Measurements from ENCODE around the gene KCNAB2. TPM values are rescaled to one million over a fixed set of nuclear protein-coding genes. Genes with fewer than 3 reads are reported as not detected.

KCNAB2 gene
- total RNA-seq, 2 experiments from 2014 or later = 290 to 299 TPM

DNA sequence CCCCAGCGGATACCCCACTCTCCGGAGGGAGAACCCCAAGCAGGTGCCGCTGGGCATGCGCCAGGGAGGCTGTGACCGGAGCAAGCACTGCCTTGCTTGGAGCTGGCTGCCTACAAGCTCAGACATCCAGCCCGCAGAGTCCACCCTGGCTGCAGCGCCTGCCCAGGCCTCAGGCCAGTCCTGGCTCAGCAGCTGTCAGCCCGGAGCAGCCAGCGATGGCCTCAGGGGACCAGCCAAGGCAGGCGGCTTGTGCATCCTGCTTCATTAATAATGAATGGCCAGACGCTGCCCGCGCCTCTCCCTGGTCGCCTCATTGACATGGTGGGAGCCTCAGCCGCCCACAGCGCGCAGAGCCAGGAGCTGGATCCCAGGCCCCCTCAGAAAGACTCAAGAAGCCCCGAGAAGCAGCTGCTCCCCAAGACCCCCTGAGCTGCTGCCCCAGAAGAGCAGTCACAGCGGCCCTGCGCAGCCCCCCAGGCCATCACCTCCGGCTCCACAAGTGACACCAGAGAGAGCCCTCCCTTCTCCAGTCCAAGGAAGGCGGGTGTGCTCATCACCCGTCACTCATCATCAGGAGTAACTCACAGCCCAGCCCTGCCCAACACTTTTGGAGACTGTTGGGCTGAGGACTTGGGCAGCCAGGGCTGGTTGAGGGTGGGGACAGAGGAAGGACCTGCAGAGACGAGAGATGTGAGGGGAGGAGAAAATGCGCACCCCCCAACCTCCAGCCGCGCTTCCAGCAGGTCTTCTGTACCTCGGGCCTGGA is 19.6 kb downstream of the KCNAB2 start:
- H3K27me3 Mint-ChIP-seq = no peaks in the 10 kb centered on the region
- H3K4me1 Mint-ChIP-seq (ENCODE audit: low read depth) = peaks cover 3% of the 10 kb centered on the region
- CTCF ChIA-PET = no interaction called here
- intact Hi-C loops (cut with micrococcal nuclease) = no loop called here
- DNase-seq (no peak), ATAC-seq (no peak)
- TF ChIP-seq, protein P1, sequence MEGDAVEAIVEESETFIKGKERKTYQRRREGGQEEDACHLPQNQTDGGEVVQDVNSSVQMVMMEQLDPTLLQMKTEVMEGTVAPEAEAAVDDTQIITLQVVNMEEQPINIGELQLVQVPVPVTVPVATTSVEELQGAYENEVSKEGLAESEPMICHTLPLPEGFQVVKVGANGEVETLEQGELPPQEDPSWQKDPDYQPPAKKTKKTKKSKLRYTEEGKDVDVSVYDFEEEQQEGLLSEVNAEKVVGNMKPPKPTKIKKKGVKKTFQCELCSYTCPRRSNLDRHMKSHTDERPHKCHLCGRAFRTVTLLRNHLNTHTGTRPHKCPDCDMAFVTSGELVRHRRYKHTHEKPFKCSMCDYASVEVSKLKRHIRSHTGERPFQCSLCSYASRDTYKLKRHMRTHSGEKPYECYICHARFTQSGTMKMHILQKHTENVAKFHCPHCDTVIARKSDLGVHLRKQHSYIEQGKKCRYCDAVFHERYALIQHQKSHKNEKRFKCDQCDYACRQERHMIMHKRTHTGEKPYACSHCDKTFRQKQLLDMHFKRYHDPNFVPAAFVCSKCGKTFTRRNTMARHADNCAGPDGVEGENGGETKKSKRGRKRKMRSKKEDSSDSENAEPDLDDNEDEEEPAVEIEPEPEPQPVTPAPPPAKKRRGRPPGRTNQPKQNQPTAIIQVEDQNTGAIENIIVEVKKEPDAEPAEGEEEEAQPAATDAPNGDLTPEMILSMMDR (IDR thresholded peaks at IDR 0.05) = no peak
- H3K4me3 Mint-ChIP-seq = no peak overlapping the region
- POLR2A ChIA-PET = interaction anchor here (0.8 kb wide), 1 partner anchor 133 kb away, joined by 3 read pairs; no protein-coding TSS in a partner anchor
- no peak overlapping the region for H3K27ac Mint-ChIP-seq
- H3K36me3 Mint-ChIP-seq (ENCODE audit: low read depth) = peaks cover 28% of the 10 kb centered on the region
- no peaks in the 10 kb centered on the region for H3K9me3 Mint-ChIP-seq

DNA sequence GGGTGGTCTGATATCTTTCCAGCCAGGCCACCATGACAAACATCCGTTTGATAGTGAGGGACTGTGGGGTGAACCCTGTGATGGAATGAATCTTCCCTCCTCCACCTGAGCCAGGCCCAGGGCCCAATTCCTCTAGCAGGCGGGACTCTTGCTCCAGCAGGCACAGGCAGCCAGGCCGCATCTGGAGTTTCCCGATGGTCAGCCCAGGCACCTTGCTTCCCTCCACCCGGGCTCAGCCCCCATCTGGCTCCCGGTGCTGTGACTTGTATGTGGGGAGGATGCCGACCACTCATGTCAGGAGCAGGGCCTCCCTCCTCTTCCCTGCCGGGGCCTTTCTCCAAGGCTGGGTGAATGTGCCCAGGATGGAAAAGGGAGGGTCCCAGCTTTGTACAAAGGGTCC is 21.0 kb downstream of the KCNAB2 start:
- Mint-ChIP-seq H3K27ac (no peak overlapping the region), H3K27me3 (no peaks in the 10 kb centered on the region), H3K4me1 (ENCODE audit: low read depth) (peaks cover 3% of the 10 kb centered on the region), H3K4me3 (no peak overlapping the region), H3K36me3 (ENCODE audit: low read depth) (peaks cover 25% of the 10 kb centered on the region), H3K9me3 (no peaks in the 10 kb centered on the region)
- intact Hi-C loops (cut with micrococcal nuclease) = no loop called here
- POLR2A ChIA-PET = no interaction called here
- DNase-seq = no peak
- ATAC-seq = no peak
- CTCF ChIA-PET = no interaction called here
- TF ChIP-seq, protein P1 (IDR thresholded peaks at IDR 0.05) = no peak

DNA sequence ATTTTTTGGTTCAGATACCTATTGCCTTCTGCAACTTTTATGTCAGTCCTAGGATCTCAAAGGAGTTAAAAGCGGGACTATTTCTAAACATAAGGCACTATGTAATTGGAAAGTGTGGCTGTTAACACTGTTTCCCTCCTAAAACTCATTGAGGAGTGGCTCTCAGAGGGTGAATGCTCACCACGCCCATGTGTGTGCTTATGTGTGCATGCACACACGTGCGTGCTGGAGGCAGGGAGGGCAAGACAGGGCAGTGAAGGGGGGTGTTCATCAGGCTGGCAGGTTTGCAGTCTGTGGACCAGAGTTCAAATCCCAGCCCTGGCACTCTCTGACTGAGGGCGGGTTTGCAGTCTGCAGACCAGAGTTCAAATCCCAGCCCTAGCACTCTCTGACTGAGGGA is 22.4 kb downstream of the KCNAB2 start:
- no peaks in the 10 kb centered on the region for H3K27me3 Mint-ChIP-seq
- DNase-seq (no peak), ATAC-seq (no peak)
- TF ChIP-seq, protein P1 (IDR thresholded peaks at IDR 0.05) = no peak
- ChIA-PET CTCF (interaction anchor here (1.0 kb wide), 1 partner anchor 15 kb away, joined by 4 read pairs; no protein-coding TSS in a partner anchor), POLR2A (interaction anchor here (0.8 to 0.9 kb wide), 2 partner anchors 9 to 29 kb away, joined by 3 read pairs; no protein-coding TSS in a partner anchor)
- H3K4me1 Mint-ChIP-seq (ENCODE audit: low read depth) = peaks cover 3% of the 10 kb centered on the region
- H3K36me3 Mint-ChIP-seq (ENCODE audit: low read depth) = peaks cover 17% of the 10 kb centered on the region
- intact Hi-C loops (cut with micrococcal nuclease) = no loop called here
- no peak overlapping the region for H3K4me3 Mint-ChIP-seq
- no peak overlapping the region for H3K27ac Mint-ChIP-seq
- H3K9me3 Mint-ChIP-seq = no peaks in the 10 kb centered on the region

DNA sequence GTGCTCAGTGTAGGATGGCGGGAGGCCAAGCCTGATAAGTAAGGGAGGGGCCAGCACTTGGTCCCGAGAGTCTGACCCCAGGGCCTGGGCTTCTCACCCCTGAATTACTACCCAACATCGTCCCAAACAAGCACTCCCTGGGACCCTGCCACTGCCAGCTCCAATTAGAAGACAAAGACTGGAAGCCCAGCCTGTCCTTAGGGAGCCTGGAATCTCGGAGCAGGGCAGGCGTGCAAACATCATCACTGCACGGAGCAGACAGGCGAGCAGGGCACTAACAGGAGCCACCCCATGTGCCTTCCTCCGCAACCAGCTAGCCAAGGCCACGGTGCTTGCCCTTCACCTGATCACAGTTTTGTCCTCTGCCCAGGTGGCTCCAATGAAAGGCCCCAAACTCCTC is 23.2 kb downstream of the KCNAB2 start:
- DNase-seq (no peak), ATAC-seq (peak; percentile 10)
- Mint-ChIP-seq H3K36me3 (ENCODE audit: low read depth) (peaks cover 19% of the 10 kb centered on the region), H3K27me3 (no peaks in the 10 kb centered on the region), H3K4me3 (no peak overlapping the region), H3K27ac (no peak overlapping the region), H3K9me3 (no peaks in the 10 kb centered on the region), H3K4me1 (ENCODE audit: low read depth) (no peaks in the 10 kb centered on the region)
- TF ChIP-seq, protein P1 (IDR thresholded peaks at IDR 0.05) = no peak
- POLR2A ChIA-PET = no interaction called here
- CTCF ChIA-PET = no interaction called here
- intact Hi-C loops (cut with micrococcal nuclease) = no loop called here

DNA sequence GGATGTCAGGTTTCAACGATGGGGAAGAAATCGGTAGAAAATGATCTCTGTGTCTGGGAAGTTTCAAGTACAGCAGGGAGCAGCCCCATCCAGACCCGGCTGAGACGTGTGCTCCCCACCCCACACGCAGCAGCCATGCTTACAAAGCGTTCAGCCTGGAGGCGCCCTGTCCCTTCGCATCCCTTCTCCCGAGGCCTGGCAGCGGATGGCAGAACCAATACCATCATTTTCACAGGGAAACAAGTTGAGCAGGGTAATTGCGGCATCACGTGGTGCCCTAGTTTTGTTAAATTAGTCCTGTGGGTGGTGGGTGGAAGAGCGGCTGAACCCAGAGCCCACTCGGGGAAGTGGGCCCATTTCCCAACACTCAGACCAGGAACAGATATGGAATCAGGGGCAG is 23.9 kb downstream of the KCNAB2 start:
- Mint-ChIP-seq H3K4me3 (no peak overlapping the region), H3K27ac (peak overlapping the region; percentile 23), H3K9me3 (no peaks in the 10 kb centered on the region), H3K27me3 (no peaks in the 10 kb centered on the region), H3K36me3 (ENCODE audit: low read depth) (peaks cover 20% of the 10 kb centered on the region), H3K4me1 (ENCODE audit: low read depth) (no peaks in the 10 kb centered on the region)
- DNase-seq = no peak
- TF ChIP-seq, protein P1 (IDR thresholded peaks at IDR 0.05) = no peak
- ChIA-PET CTCF (no interaction called here), POLR2A (no interaction called here)
- no peak for ATAC-seq
- intact Hi-C loops (cut with micrococcal nuclease) = no loop called here

Measured in activated CD8-positive, alpha-beta T cell treated with anti-CD3 and anti-CD28 coated beads for 36 hours (primary cell).